H1 (cell line): Measurements from ENCODE around the gene TTI1. TPM values are rescaled to one million over a fixed set of nuclear protein-coding genes. Genes with fewer than 3 reads are reported as not detected.

Source experiments
- CTCF ChIP-seq, 3 experiments: IDR thresholded peaks; 1 replicate in 2 of 3; 2 replicates in 1 of 3; pipeline versions ENCODE4 v1.5.1 to v1.6.1; 2011; ENCODE audit warnings: low read length in 3 of 3, mild to moderate bottlenecking in 3 of 3, inconsistent platforms in 2 of 3, low read depth in 1 of 3, moderate library complexity in 1 of 3; ENCODE audit not compliant: insufficient read depth in 1 of 3; ENCODE audit errors: control extremely low read depth in 1 of 3
- FOSL1 ChIP-seq: IDR thresholded peaks from 2 replicates; pipeline ENCODE4 v1.6.1; 2011; ENCODE audit warnings: mild to moderate bottlenecking, low read depth, low read length, moderate library complexity; ENCODE audit not compliant: insufficient read depth
- JUN ChIP-seq: IDR thresholded peaks from 2 replicates; pipeline ENCODE4 v1.6.1; 2011; ENCODE audit warnings: low read depth, mild to moderate bottlenecking, improper control_type of control experiment, low read length
- KDM5A ChIP-seq: fragments of 200-600 bp; IDR thresholded peaks from 2 replicates; pipeline ENCODE4 v1.7.1; 2012; ENCODE audit warnings: mild to moderate bottlenecking, low read length, inconsistent platforms, mixed read lengths
- NANOG ChIP-seq: IDR thresholded peaks from 2 replicates; pipeline ENCODE4 v1.6.1; 2011; ENCODE audit warnings: low read length, low read depth, mild to moderate bottlenecking, inconsistent platforms; ENCODE audit not compliant: insufficient read depth, poor library complexity, severe bottlenecking
- POU5F1 ChIP-seq: IDR thresholded peaks from 2 replicates; pipeline ENCODE4 v1.6.1; 2011; ENCODE audit warnings: low read depth, mild to moderate bottlenecking, low read length, moderate library complexity
- RXRA ChIP-seq: IDR thresholded peaks from 2 replicates; pipeline ENCODE4 v1.6.1; 2011; ENCODE audit warnings: low read depth, mild to moderate bottlenecking, low read length, moderate library complexity; ENCODE audit not compliant: insufficient read depth
- ZNF274 ChIP-seq: IDR thresholded peaks from 2 replicates; pipeline ENCODE4 v1.7.0; 2012; ENCODE audit warnings: low read length, borderline replicate concordance; ENCODE audit errors: extremely low read depth
- polyA plus RNA-seq, 7 experiments: library from polyadenylated mRNA; depleted of rRNA in 3 of 7; stranded (reverse) in 5 of 7; unstranded in 2 of 7; fragments of >200 nt in 5 of 7; fragments of 200-250 nt in 2 of 7; gene quantifications; 1 replicate in 5 of 7; 2 replicates in 1 of 7; 4 replicates in 1 of 7; pipeline versions ENCODE4 v1.2.1 to v1.2.3, GENCODE V29; 2011 to 2013; ENCODE audit warnings: missing spikeins in 2 of 7, mixed read lengths in 2 of 7
- total RNA-seq: library from RNA; stranded (reverse); fragmentation: NEBNext Ultra II Directional; extraction: Animal tissue kit (Norgen Biotek cat#: 25700); gene quantifications from 2 replicates; pipeline ENCODE4 v1.2.1, GENCODE V29; 2021

Gene TTI1
- total and polyA plus RNA-seq, 2 of the 8 experiments (the other 6 are each of a cell fraction or from before 2014, with no cell fraction given): 34.1 to 47.0 TPM

GRCh38 chr20:37940858-37941257, 92.4 kb downstream of the TTI1 start (continued):
- TF ChIP-seq CTCF (IDR thresholded peaks at IDR 0.05; ENCODE audit: control extremely low read depth in 1 of 3, insufficient read depth in 1 of 3, low read depth in 1 of 3, low read length in 3 of 3): no peak
- no peak for TF ChIP-seq KDM5A
- no peak for TF ChIP-seq ZNF274
- no peak for TF ChIP-seq RXRA
- TF ChIP-seq NANOG: no peak
- TF ChIP-seq POU5F1: no peak
- TF ChIP-seq FOSL1: no peak
- TF ChIP-seq JUN: no peak
- TF ChIP-seq, all 59 proteins: peak for 0
